BLaER1 (cell line): ENCODE results near the gene WDR5B.

Experiments
- H3K27ac ChIP-seq: shearing (Covaris generic); formaldehyde crosslinking; 2 replicates; pipeline ENCODE4 v1.8.1; 2022
- H3K27me3 ChIP-seq: shearing (Covaris generic); formaldehyde crosslinking; 2 replicates; pipeline ENCODE4 v1.8.1; 2022
- H3K36me3 ChIP-seq: shearing (Covaris generic); formaldehyde crosslinking; 2 replicates; pipeline ENCODE4 v1.8.1; 2022
- H3K4me1 ChIP-seq: shearing (Covaris generic); formaldehyde crosslinking; 2 replicates; pipeline ENCODE4 v1.8.1; 2022
- H3K4me2 ChIP-seq: shearing (Covaris generic); formaldehyde crosslinking; 2 replicates; pipeline ENCODE4 v1.8.1; 2022
- H3K4me3 ChIP-seq: shearing (Covaris generic); formaldehyde crosslinking; 2 replicates; pipeline ENCODE4 v1.8.1; 2022
- H3K9ac ChIP-seq: shearing (Covaris generic); formaldehyde crosslinking; 2 replicates; pipeline ENCODE4 v1.8.1; 2022
- H3K9me3 ChIP-seq: shearing (Covaris generic); formaldehyde crosslinking; 2 replicates; pipeline ENCODE4 v1.8.1; 2022
- H4K20me1 ChIP-seq: shearing (Covaris generic); formaldehyde crosslinking; 2 replicates; pipeline ENCODE4 v1.8.1; 2022
- Cebpa-rat ChIP-seq: shearing (Covaris generic); IDR thresholded peaks from 2 replicates; pipeline ENCODE4 v1.8.1; 2022

The WDR5B gene

DNA sequence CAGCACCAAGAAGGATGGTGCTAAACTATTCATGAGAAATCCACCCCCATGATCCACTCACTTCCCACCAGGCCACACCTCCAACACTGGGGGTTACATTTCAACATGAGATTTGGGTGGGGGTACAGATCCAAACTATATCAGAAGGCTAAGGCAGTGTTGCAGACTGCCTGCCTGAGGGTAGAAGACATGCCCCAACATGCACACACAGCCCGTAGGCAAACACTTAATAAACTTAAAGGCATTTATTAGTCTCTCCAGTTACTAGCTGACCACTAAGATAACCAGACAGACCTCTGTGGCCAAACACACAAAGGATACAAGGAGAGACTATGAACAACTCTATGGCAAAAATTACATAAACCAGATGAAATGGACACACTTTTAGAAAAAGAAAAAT, 21.7 kb downstream of the WDR5B start:
- H3K9me3 ChIP-seq = no peaks in the 10 kb centered on the region
- no peak overlapping the region for H3K4me3 ChIP-seq
- H3K36me3 ChIP-seq = peaks cover 14% of the 10 kb centered on the region; the same call in 1 of the 2 replicates
- no peaks in the 10 kb centered on the region for H3K27me3 ChIP-seq
- peaks cover 20% of the 10 kb centered on the region for H3K4me1 ChIP-seq
- H3K27ac ChIP-seq = no peak overlapping the region
- H4K20me1 ChIP-seq = peaks cover 6% of the 10 kb centered on the region; the same call in 1 of the 2 replicates
- TF ChIP-seq Cebpa-rat = no peak
- H3K9ac ChIP-seq = no peak overlapping the region
- H3K4me2 ChIP-seq = no peak overlapping the region

DNA sequence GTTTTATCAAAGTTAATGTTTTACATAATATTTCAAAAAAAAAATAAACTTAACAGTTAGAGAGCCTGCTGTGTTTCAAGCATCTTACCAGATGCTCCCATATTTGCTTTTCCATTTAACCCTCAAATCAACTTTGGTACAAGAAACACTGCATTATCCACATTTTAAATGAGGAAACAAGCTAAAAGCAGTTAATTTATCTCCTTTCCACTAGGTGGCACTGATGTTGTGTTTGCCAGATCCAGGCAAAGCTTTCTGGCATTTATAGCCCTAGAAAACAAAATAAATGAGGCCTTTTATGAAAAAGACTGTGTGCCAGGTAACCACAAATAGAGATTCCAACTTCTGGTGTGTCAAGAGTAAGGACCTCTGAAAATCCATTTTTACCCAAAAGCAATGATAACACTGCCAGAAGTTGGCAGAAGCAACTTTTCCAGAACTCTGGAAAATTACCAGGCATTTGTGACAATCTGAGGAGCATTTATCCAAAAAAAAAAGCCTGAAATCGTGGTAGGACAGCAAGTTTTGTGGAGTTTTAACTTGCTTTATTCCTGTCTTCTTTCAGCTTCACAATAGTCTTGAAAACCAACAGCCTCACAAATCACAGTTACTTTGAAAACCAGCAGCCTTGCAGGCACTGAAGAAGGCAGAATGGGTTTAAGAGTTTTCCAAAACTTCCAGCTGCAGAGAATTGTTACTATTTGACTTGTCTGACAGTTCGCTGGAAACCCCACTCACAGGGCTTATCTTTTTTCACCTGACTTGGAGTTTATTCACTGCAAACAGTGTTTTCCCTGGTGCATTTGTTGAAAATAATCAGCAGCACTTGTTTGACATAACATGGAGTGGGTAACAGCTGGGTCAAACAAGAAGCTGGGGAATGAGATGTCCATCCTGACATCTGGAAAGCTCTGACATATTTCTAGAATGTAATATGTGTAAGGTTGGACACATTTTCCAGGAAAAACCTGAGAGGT, 22.7 kb downstream of the WDR5B start:
- H3K9me3 ChIP-seq = no peaks in the 10 kb centered on the region
- H3K36me3 ChIP-seq = peaks cover 10% of the 10 kb centered on the region; the same call in 1 of the 2 replicates
- H3K4me3 ChIP-seq = no peak overlapping the region
- H3K27ac ChIP-seq = no peak overlapping the region
- no peak overlapping the region for H3K9ac ChIP-seq
- no peak overlapping the region for H3K4me2 ChIP-seq
- no peaks in the 10 kb centered on the region for H3K27me3 ChIP-seq
- peaks cover 23% of the 10 kb centered on the region for H3K4me1 ChIP-seq
- H4K20me1 ChIP-seq = peaks cover 6% of the 10 kb centered on the region; the same call in 1 of the 2 replicates
- TF ChIP-seq Cebpa-rat = no peak

GRCh38 chr3:122391681-122392446, 24.0 kb downstream of the WDR5B start:
- Histone ChIP-seq H3K36me3 (peaks cover 15% of the 10 kb centered on the region; the same call in 1 of the 2 replicates), H3K27ac (no peak overlapping the region), H3K4me1 (peaks cover 35% of the 10 kb centered on the region), H3K9me3 (no peaks in the 10 kb centered on the region), H3K27me3 (no peaks in the 10 kb centered on the region), H3K4me2 (no peak overlapping the region), H3K9ac (no peak overlapping the region), H4K20me1 (peaks cover 6% of the 10 kb centered on the region; the same call in 1 of the 2 replicates), H3K4me3 (no peak overlapping the region)
- TF ChIP-seq Cebpa-rat = no peak

DNA sequence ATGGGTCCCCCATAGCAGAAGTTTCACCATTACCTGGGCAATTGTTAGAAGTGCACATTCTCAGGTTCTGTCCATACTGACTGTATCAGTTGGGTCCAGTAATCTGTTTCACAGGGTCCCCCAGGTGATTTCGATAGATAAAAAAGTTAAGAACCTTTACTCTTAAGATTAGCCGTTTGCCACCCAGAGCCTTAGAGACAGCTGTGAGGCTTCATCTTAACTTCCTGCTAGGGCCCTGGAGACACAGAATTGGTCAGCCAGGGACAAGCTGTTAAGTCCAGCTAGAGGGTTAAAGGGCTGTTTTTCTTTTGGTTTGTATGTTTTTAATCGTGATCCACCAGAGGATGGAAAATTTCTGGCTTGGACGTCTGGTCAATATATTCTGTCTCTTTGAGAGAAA, 25.2 kb downstream of the WDR5B start:
- Histone ChIP-seq H3K4me3 (no peak overlapping the region), H3K9ac (0 out of 2 replicates have a peak overlapping the region, but pooled peaks have one; percentile 28), H4K20me1 (peaks cover 6% of the 10 kb centered on the region; the same call in 1 of the 2 replicates), H3K36me3 (peaks cover 19% of the 10 kb centered on the region; the same call in 1 of the 2 replicates), H3K27me3 (no peaks in the 10 kb centered on the region), H3K4me2 (peak overlapping the region; percentile 35; the same call in 1 of the 2 replicates), H3K9me3 (no peaks in the 10 kb centered on the region), H3K27ac (peak overlapping the region; percentile 14; the same call in 1 of the 2 replicates), H3K4me1 (peaks cover 47% of the 10 kb centered on the region)
- TF ChIP-seq Cebpa-rat = no peak

GRCh38 chr3:122389892-122390291, 26.0 kb downstream of the WDR5B start:
- peaks cover 55% of the 10 kb centered on the region for H3K4me1 ChIP-seq
- no peak for TF ChIP-seq Cebpa-rat
- peak overlapping the region; percentile 35; the same call in 1 of the 2 replicates for H3K4me2 ChIP-seq
- H3K27ac ChIP-seq = no peak overlapping the region
- H3K36me3 ChIP-seq = peaks cover 19% of the 10 kb centered on the region; the same call in 1 of the 2 replicates
- peaks cover 6% of the 10 kb centered on the region; the same call in 1 of the 2 replicates for H4K20me1 ChIP-seq
- no peaks in the 10 kb centered on the region for H3K27me3 ChIP-seq
- no peaks in the 10 kb centered on the region for H3K9me3 ChIP-seq
- H3K9ac ChIP-seq = no peak overlapping the region
- no peak overlapping the region for H3K4me3 ChIP-seq

GRCh38 chr3:122389197-122389596, 26.7 kb downstream of the WDR5B start:
- peaks cover 6% of the 10 kb centered on the region; the same call in 1 of the 2 replicates for H4K20me1 ChIP-seq
- no peak for TF ChIP-seq Cebpa-rat
- H3K4me3 ChIP-seq = no peak overlapping the region
- H3K4me1 ChIP-seq = peaks cover 53% of the 10 kb centered on the region
- no peaks in the 10 kb centered on the region for H3K27me3 ChIP-seq
- H3K9me3 ChIP-seq = no peaks in the 10 kb centered on the region
- H3K9ac ChIP-seq = no peak overlapping the region
- H3K36me3 ChIP-seq = peaks cover 18% of the 10 kb centered on the region; the same call in 1 of the 2 replicates
- H3K27ac ChIP-seq = no peak overlapping the region
- no peak overlapping the region for H3K4me2 ChIP-seq

DNA sequence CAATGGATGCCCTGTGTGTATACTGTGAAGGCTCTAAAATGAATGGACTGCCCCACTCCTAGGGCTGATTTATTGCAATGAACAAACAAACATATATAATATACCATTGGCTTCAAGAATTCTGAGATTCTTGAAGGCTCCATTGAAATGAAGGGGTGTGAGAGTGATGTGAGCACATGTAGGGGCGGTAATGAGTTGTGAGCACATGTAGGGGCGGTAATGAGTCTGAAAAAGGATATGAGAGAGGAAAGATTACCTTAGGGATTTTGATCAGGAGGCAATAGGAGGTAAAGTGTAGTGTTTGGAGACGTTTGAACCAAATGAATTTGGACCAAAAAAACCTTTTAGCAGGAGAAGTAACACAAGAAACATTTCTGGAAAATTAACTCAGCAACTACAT, 28.2 kb downstream of the WDR5B start:
- TF ChIP-seq Cebpa-rat = no peak
- no peaks in the 10 kb centered on the region for H3K9me3 ChIP-seq
- no peak overlapping the region for H3K4me3 ChIP-seq
- H3K27ac ChIP-seq = no peak overlapping the region
- H3K36me3 ChIP-seq = peaks cover 9% of the 10 kb centered on the region; the same call in 1 of the 2 replicates
- no peaks in the 10 kb centered on the region for H3K27me3 ChIP-seq
- H3K4me2 ChIP-seq = no peak overlapping the region; the same call in 1 of the 2 replicates
- H4K20me1 ChIP-seq = peaks cover 6% of the 10 kb centered on the region; the same call in 1 of the 2 replicates
- no peak overlapping the region for H3K9ac ChIP-seq
- H3K4me1 ChIP-seq = peaks cover 56% of the 10 kb centered on the region

GRCh38 chr3:122383771-122384697, 31.8 kb downstream of the WDR5B start, which contains the start of gene FAM162A:
Gene FAM162A, plus strand, starts transcription at chr3:122384182. Its CDS starts 84 bp downstream, at chr3:122384266.
- Histone ChIP-seq H3K4me1 (peaks cover 78% of the 10 kb centered on the region), H3K9ac (peak within 1 kb of the TSS; percentile 79), H3K4me2 (peak within 1 kb of the TSS; percentile 93), H4K20me1 (peaks cover 11% of the 10 kb centered on the region; the same call in 1 of the 2 replicates), H3K27me3 (no peaks in the 10 kb centered on the region), H3K36me3 (peaks cover 14% of the 10 kb centered on the region; the same call in 1 of the 2 replicates), H3K4me3 (peak within 1 kb of the TSS; percentile 84), H3K27ac (peak within 1 kb of the TSS; percentile 81), H3K9me3 (no peaks in the 10 kb centered on the region)
- no peak for TF ChIP-seq Cebpa-rat
